Endothelial cell of umbilical vein (primary cell): ENCODE results near the gene CETN3.

Experiments used
- CTCF ChIP-seq, 2 donors: IDR thresholded peaks; 1 replicate in 1 of 2; 2 replicates in 1 of 2; pipeline ENCODE4 v1.5.1; 2011; ENCODE audit warnings: low read length in 2 of 2, mild to moderate bottlenecking in 2 of 2, moderate library complexity in 2 of 2, control low read depth in 1 of 2, inconsistent platforms in 1 of 2, low read depth in 1 of 2; ENCODE audit not compliant: insufficient read depth in 1 of 2; ENCODE audit errors: extremely low read depth in 1 of 2
- EZH2 ChIP-seq: IDR thresholded peaks from 2 replicates; pipeline ENCODE4 v1.6.1; 2012; ENCODE audit warnings: borderline replicate concordance, low read depth, mild to moderate bottlenecking, moderate library complexity, low read length, inconsistent platforms; ENCODE audit not compliant: severe bottlenecking
- FOS ChIP-seq: IDR thresholded peaks from 2 replicates; pipeline ENCODE4 v1.6.1; 2011; ENCODE audit warnings: mild to moderate bottlenecking, low read length, moderate library complexity, borderline replicate concordance; ENCODE audit not compliant: insufficient read depth
- GATA2 ChIP-seq: IDR thresholded peaks from 2 replicates; pipeline ENCODE4 v1.7.0; 2011; ENCODE audit warnings: low read depth, mild to moderate bottlenecking, moderate library complexity, mixed read lengths, low read length; ENCODE audit not compliant: insufficient read length, insufficient read depth
- MYC ChIP-seq: IDR thresholded peaks from one replicate; pipeline ENCODE4 v1.6.1; 2011; ENCODE audit warnings: mild to moderate bottlenecking, low read depth, low read length
- POLR2A ChIP-seq: IDR thresholded peaks from 2 replicates; pipeline ENCODE4 v1.6.1; 2012; ENCODE audit warnings: low read depth, mild to moderate bottlenecking, control low read depth, low read length
- POLR2AphosphoS5 ChIP-seq: IDR thresholded peaks from 2 replicates; pipeline ENCODE4 v1.6.1; 2012; ENCODE audit warnings: low read depth, mild to moderate bottlenecking, control low read depth, low read length, moderate library complexity; ENCODE audit not compliant: insufficient read depth
- TF ChIP-seq, protein P1 (sequence below): IDR thresholded peaks from 2 replicates; pipeline ENCODE4 v1.6.1; 2011; ENCODE audit not compliant: insufficient read depth, insufficient read length

DNA sequence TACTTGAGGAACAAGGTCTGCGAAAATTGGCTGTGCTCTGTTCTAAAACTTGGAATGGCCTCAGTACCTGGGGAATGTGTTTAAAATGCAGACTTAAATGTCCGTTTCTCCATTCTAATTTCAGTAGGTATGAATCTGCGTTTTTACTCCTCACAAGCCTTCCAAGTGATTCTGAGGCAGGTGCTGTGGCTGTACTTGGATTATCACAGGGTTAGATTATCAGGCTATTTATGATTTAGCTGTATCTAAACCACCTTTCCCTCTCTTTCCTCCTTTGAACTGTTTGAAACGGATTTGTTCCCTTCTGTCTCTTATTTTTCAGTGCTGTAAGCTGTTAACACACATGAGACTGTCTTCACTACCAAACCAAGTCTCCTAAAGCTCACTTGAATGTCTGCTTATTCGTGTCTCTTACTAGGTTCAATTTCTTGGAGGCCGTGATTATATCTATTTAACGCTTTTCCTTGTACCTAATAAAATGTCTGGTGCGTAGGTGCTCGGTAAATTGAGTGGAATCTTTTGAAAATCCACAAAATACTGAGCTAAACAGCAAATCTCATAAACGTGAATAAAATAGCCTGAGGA, 714 bp upstream of the CETN3 start:
- TF ChIP-seq CTCF (IDR thresholded peaks at IDR 0.05; ENCODE audit: extremely low read depth in 1 of 2, insufficient read depth in 1 of 2, low read depth in 1 of 2, low read length in 2 of 2): no peak
- TF ChIP-seq POLR2AphosphoS5: no peak
- TF ChIP-seq, protein P1, sequence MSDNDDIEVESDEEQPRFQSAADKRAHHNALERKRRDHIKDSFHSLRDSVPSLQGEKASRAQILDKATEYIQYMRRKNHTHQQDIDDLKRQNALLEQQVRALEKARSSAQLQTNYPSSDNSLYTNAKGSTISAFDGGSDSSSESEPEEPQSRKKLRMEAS: no peak
- no peak for TF ChIP-seq POLR2A
- no peak for TF ChIP-seq FOS
- TF ChIP-seq EZH2: no peak
- no peak for TF ChIP-seq GATA2
- no peak for TF ChIP-seq MYC
